HEK293 (cell line): Measurements from ENCODE around the gene ALDH3A1.

Source experiments
- CTCF ChIA-PET: fragments of 350-600 bp; formaldehyde crosslinking; extraction: SDS; loops from one replicate; lab custom pipeline; 2021; ENCODE audit warnings: antibody characterized with exemption; lab: Yijun Ruan, JAX
- POLR2A ChIA-PET: fragments of 300-600 bp; formaldehyde crosslinking; extraction: SDS; loops from one replicate; lab custom pipeline; 2020; ENCODE audit warnings: antibody characterized with exemption, inconsistent platforms; lab: Yijun Ruan, JAX
- H3K27ac ChIP-seq: fragments of 200-500 bp; sonication (Bioruptor generic); 2 replicates; pipeline ENCODE4 v1.5.1; 2014; ENCODE audit warnings: low read depth, low read length, control low read depth, inconsistent platforms; ENCODE audit errors: extremely low read depth
- H3K36me3 ChIP-seq, 2 experiments: fragments of 200-500 bp in 1 of 2; sonication (Bioruptor generic) in 1 of 2; 1 replicate in 1 of 2; 2 replicates in 1 of 2; pipeline ENCODE4 v1.5.1; 2014 to 2017; ENCODE audit warnings: inconsistent platforms in 2 of 2, low read length in 2 of 2; ENCODE audit not compliant: control insufficient read depth in 2 of 2, insufficient read depth in 1 of 2
- H3K4me1 ChIP-seq: fragments of 200-500 bp; sonication (Bioruptor generic); 2 replicates; pipeline ENCODE4 v1.5.1; 2014; ENCODE audit warnings: mild to moderate bottlenecking, low read length, inconsistent platforms; ENCODE audit not compliant: control insufficient read depth, insufficient read depth
- H3K4me3 ChIP-seq: 2 replicates; pipeline ENCODE4 v1.5.1; 2011; ENCODE audit warnings: low read depth, mild to moderate bottlenecking, control low read depth, low read length, moderate library complexity
- H3K9me3 ChIP-seq: fragments of 200-500 bp; sonication (Bioruptor generic); 2 replicates; pipeline ENCODE4 v1.5.1; 2014; ENCODE audit warnings: low read depth, low read length, inconsistent platforms; ENCODE audit not compliant: control insufficient read depth, insufficient read depth
- BCL11A ChIP-seq: fragments of 450-650 bp; formaldehyde crosslinking; IDR thresholded peaks from 2 replicates; pipeline ENCODE4 v1.5.1; 2016; ENCODE audit warnings: low read depth, missing biosample characterization, missing genetic modification characterization
- GLIS2 ChIP-seq: fragments of 450-650 bp; formaldehyde crosslinking; IDR thresholded peaks from 2 replicates; pipeline ENCODE4 v1.5.1; 2016; ENCODE audit warnings: missing biosample characterization, missing genetic modification characterization
- PATZ1 ChIP-seq: fragments of 450-650 bp; formaldehyde crosslinking; IDR thresholded peaks from 2 replicates; pipeline ENCODE4 v1.5.1; 2016; ENCODE audit warnings: missing biosample characterization, missing genetic modification characterization
- SP3 ChIP-seq: fragments of 450-650 bp; formaldehyde crosslinking; IDR thresholded peaks from 2 replicates; pipeline ENCODE4 v1.5.1; 2016; ENCODE audit warnings: missing biosample characterization, missing genetic modification characterization
- WT1 ChIP-seq: fragments of 450-650 bp; formaldehyde crosslinking; IDR thresholded peaks from 2 replicates; pipeline ENCODE4 v1.5.1; 2016; ENCODE audit warnings: missing biosample characterization, missing genetic modification characterization
- ZFP3 ChIP-seq: fragments of 450-650 bp; formaldehyde crosslinking; IDR thresholded peaks from 2 replicates; pipeline ENCODE4 v1.5.1; 2016; ENCODE audit warnings: low read depth, missing biosample characterization, missing genetic modification characterization
- ZNF175 ChIP-seq: fragments of 450-650 bp; formaldehyde crosslinking; IDR thresholded peaks from 2 replicates; pipeline ENCODE4 v1.5.1; 2016; ENCODE audit warnings: missing biosample characterization, missing genetic modification characterization
- ZNF18 ChIP-seq: fragments of 450-650 bp; formaldehyde crosslinking; IDR thresholded peaks from 2 replicates; pipeline ENCODE4 v1.5.1; 2016; ENCODE audit warnings: missing biosample characterization, missing genetic modification characterization
- ZNF549 ChIP-seq: fragments of 450-650 bp; IDR thresholded peaks from 2 replicates; pipeline ENCODE4 v1.5.1; 2018; ENCODE audit warnings: missing biosample characterization, missing genetic modification characterization, mild to moderate bottlenecking, inconsistent platforms, moderate library complexity
- ZNF571 ChIP-seq: fragments of 450-650 bp; formaldehyde crosslinking; IDR thresholded peaks from 2 replicates; pipeline ENCODE4 v1.5.0; 2017; ENCODE audit warnings: missing biosample characterization, missing genetic modification characterization
- ZNF621 ChIP-seq: fragments of 450-650 bp; formaldehyde crosslinking; IDR thresholded peaks from 2 replicates; pipeline ENCODE4 v1.5.1; 2017; ENCODE audit warnings: missing biosample characterization, missing genetic modification characterization
- ZNF707 ChIP-seq: fragments of 450-650 bp; formaldehyde crosslinking; IDR thresholded peaks from 2 replicates; pipeline ENCODE4 v1.5.1; 2016; ENCODE audit warnings: missing biosample characterization, missing genetic modification characterization
- ZNF785 ChIP-seq: fragments of 450-650 bp; formaldehyde crosslinking; IDR thresholded peaks from 2 replicates; pipeline ENCODE4 v1.5.1; 2016; ENCODE audit warnings: missing biosample characterization, missing genetic modification characterization
- ZNF843 ChIP-seq: fragments of 450-650 bp; formaldehyde crosslinking; IDR thresholded peaks from 2 replicates; pipeline ENCODE4 v1.5.1; 2016; ENCODE audit warnings: missing biosample characterization, missing genetic modification characterization
- TF ChIP-seq, protein P1 (sequence below): fragments of 450-650 bp; formaldehyde crosslinking; IDR thresholded peaks from 2 replicates; pipeline ENCODE4 v1.5.1; 2016; ENCODE audit warnings: missing biosample characterization, missing genetic modification characterization
- TF ChIP-seq, protein P2 (sequence below): fragments of 450-650 bp; formaldehyde crosslinking; IDR thresholded peaks from 2 replicates; pipeline ENCODE4 v1.5.1; 2016; ENCODE audit warnings: missing biosample characterization, missing genetic modification characterization
- TF ChIP-seq, protein P3 (sequence below): fragments of 450-650 bp; formaldehyde crosslinking; IDR thresholded peaks from 2 replicates; pipeline ENCODE4 v1.5.1; 2016; ENCODE audit warnings: missing biosample characterization, missing genetic modification characterization

ALDH3A1 gene

DNA sequence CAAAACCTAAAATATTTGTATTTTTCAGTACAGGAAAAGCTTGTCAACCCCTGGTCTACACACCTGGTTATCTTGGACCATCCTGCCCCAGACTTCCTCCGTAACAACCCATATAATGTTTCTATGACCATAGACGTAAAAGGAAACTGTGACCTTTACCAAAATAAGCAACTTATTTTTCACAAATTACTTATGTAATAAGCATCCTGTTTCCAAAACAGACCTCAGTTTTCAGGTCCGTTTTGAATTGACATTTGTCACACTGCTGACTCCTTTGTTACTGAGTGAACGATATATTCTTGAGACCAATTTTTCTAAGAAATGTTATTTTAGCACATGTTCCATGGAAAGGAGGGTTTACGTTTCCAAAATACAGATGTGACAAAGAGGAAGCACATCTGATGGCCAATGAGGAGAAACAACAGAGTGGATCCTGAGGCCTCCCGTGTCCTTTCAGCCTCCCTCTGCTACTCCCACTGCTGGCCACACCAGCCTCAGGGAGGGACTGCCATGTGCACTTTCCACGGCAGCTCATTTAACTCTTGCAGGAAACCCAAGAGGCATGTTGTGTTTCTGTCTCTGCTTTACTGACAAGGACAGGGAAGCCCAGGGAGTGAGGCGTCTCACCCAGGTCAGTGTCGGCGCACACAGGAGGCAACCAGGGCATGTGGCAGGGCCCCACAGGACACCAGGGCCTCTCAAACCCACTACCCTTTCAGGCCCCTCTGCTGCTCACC is 20.1 kb upstream of the ALDH3A1 start:
- no peak overlapping the region for H3K27ac ChIP-seq
- peaks cover 0 to 12% of the 10 kb centered on the region in 2 experiments for H3K36me3 ChIP-seq
- ChIA-PET CTCF (interaction anchor here (0.6 to 10.1 kb wide), 10 partner anchors 9 to 410 kb away, joined by 3 to 173 read pairs (median 10); no protein-coding TSS in a partner anchor), POLR2A (no interaction called here)
- no peaks in the 10 kb centered on the region for H3K4me1 ChIP-seq
- H3K9me3 ChIP-seq: no peaks in the 10 kb centered on the region
- no peak for TF ChIP-seq ZNF571
- TF ChIP-seq, protein P1, sequence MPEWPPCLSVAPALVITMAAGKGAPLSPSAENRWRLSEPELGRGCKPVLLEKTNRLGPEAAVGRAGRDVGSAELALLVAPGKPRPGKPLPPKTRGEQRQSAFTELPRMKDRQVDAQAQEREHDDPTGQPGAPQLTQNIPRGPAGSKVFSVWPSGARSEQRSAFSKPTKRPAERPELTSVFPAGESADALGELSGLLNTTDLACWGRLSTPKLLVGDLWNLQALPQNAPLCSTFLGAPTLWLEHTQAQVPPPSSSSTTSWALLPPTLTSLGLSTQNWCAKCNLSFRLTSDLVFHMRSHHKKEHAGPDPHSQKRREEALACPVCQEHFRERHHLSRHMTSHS (tag by site-specific recombination): no peak
- no peak for TF ChIP-seq GLIS2 (tag by site-specific recombination)
- TF ChIP-seq ZNF18: no peak
- TF ChIP-seq PATZ1 (tag by site-specific recombination): no peak
- TF ChIP-seq ZNF843 (tag by site-specific recombination): no peak
- TF ChIP-seq SP3 (tag by site-specific recombination): no peak
- TF ChIP-seq ZFP3 (tag by site-specific recombination): no peak
- no peak for TF ChIP-seq BCL11A (tag by site-specific recombination)
- TF ChIP-seq, protein P2, sequence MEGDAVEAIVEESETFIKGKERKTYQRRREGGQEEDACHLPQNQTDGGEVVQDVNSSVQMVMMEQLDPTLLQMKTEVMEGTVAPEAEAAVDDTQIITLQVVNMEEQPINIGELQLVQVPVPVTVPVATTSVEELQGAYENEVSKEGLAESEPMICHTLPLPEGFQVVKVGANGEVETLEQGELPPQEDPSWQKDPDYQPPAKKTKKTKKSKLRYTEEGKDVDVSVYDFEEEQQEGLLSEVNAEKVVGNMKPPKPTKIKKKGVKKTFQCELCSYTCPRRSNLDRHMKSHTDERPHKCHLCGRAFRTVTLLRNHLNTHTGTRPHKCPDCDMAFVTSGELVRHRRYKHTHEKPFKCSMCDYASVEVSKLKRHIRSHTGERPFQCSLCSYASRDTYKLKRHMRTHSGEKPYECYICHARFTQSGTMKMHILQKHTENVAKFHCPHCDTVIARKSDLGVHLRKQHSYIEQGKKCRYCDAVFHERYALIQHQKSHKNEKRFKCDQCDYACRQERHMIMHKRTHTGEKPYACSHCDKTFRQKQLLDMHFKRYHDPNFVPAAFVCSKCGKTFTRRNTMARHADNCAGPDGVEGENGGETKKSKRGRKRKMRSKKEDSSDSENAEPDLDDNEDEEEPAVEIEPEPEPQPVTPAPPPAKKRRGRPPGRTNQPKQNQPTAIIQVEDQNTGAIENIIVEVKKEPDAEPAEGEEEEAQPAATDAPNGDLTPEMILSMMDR (tag by site-specific recombination): no peak
- no peak for TF ChIP-seq ZNF621 (tag by site-specific recombination)
- TF ChIP-seq ZNF549 (tag by site-specific recombination): no peak
- TF ChIP-seq ZNF785: no peak
- TF ChIP-seq WT1 (tag by site-specific recombination): no peak
- TF ChIP-seq ZNF175 (tag by site-specific recombination): no peak
- TF ChIP-seq, protein P3, sequence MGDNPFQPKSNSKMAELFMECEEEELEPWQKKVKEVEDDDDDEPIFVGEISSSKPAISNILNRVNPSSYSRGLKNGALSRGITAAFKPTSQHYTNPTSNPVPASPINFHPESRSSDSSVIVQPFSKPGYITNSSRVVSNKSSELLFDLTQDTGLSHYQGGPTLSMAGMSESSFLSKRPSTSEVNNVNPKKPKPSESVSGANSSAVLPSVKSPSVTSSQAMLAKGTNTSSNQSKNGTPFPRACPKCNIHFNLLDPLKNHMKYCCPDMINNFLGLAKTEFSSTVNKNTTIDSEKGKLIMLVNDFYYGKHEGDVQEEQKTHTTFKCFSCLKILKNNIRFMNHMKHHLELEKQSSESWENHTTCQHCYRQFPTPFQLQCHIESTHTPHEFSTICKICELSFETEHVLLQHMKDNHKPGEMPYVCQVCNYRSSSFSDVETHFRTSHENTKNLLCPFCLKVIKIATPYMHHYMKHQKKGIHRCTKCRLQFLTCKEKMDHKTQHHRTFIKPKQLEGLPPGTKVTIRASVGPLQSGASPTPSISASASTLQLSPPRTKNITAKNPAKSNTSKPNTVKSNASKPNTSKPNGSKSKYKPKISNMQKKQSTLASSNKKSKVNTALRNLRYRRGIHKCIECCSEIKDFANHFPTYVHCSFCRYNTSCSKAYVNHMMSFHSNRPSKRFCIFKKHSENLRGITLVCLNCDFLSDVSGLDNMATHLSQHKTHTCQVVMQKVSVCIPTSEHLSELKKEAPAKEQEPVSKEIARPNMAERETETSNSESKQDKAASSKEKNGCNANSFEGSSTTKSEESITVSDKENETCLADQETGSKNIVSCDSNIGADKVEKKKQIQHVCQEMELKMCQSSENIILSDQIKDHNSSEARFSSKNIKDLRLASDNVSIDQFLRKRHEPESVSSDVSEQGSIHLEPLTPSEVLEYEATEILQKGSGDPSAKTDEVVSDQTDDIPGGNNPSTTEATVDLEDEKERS (tag by site-specific recombination): no peak
- TF ChIP-seq ZNF707 (tag by site-specific recombination): no peak
- no peak overlapping the region for H3K4me3 ChIP-seq
